K562 (cell line): Measurements from ENCODE around the gene OR52R1. TPM values are rescaled to one million over a fixed set of nuclear protein-coding genes. Genes with fewer than 3 reads are reported as not detected.

Experiments used
- BRCA1 ChIP-seq, 2 experiments: fragments of 450-650 bp in 1 of 2; sonication (generic) in 1 of 2; formaldehyde crosslinking in 1 of 2; IDR thresholded peaks; 2 replicates each; pipeline versions ENCODE4 v1.5.0 to v1.6.1; 2017 to 2020; ENCODE audit warnings: mild to moderate bottlenecking in 1 of 2, missing genetic modification reagents in 1 of 2
- E2F6 ChIP-seq, 2 experiments: IDR thresholded peaks; 2 replicates each; pipeline ENCODE4 v1.6.1; 2011; ENCODE audit warnings: borderline replicate concordance in 1 of 2, control low read depth in 1 of 2, low read depth in 1 of 2, low read length in 1 of 2, mild to moderate bottlenecking in 1 of 2, mixed read lengths in 1 of 2, moderate library complexity in 1 of 2; ENCODE audit not compliant: insufficient read depth in 1 of 2, insufficient read length in 1 of 2, poor library complexity in 1 of 2, severe bottlenecking in 1 of 2; ENCODE audit errors: extremely low read depth in 1 of 2
- E4F1 ChIP-seq: fragments of 250-450 bp; sonication (Bioruptor Pico); IDR thresholded peaks from 2 replicates; pipeline ENCODE4 v1.5.0; 2021; ENCODE audit warnings: mild to moderate bottlenecking, borderline replicate concordance
- NCOA6 ChIP-seq: fragments of 450-650 bp; IDR thresholded peaks from 2 replicates; pipeline ENCODE4 v1.6.1; 2017; ENCODE audit warnings: mild to moderate bottlenecking
- REST ChIP-seq, 2 experiments: fragments of 450-650 bp; formaldehyde crosslinking in 1 of 2; IDR thresholded peaks; 2 replicates each; pipeline versions ENCODE4 v1.4.0 to v1.6.1; 2014 to 2020; ENCODE audit warnings: mild to moderate bottlenecking in 2 of 2, borderline replicate concordance in 1 of 2, low read depth in 1 of 2
- SMARCB1 ChIP-seq: IDR thresholded peaks from 2 replicates; pipeline ENCODE4 v1.6.1; 2011; ENCODE audit warnings: improper control_type of control experiment, low read depth; ENCODE audit not compliant: insufficient read length
- TBP ChIP-seq: optimal IDR thresholded peaks from 2 replicates; pipeline ENCODE3; 2011; ENCODE audit warnings: low read depth, low read length, improper control_type of control experiment
- USF1 ChIP-seq: sonication (generic); formaldehyde crosslinking; IDR thresholded peaks from 2 replicates; pipeline ENCODE4 v1.9.0; 2022; ENCODE audit warnings: mild to moderate bottlenecking, missing genetic modification reagents
- ZNF76 ChIP-seq: fragments of 250-450 bp; sonication (Bioruptor Pico); IDR thresholded peaks from 2 replicates; pipeline ENCODE4 v1.4.0; 2020; ENCODE audit warnings: mild to moderate bottlenecking, moderate library complexity, borderline replicate concordance
- polyA plus RNA-seq, 8 experiments: library from polyadenylated mRNA; depleted of rRNA in 4 of 8; stranded (reverse) in 5 of 8; unstranded in 3 of 8; fragments of >200 nt; fragmentation: Nextera tagmentation in 2 of 8; fragmentation: Illumina TruSeq in 1 of 8; extraction: Ambion mirVana in 2 of 8; extraction: Trizol in 1 of 8; gene quantifications; 2 replicates each; pipeline versions ENCODE4 v1.2.1 to v1.2.3, GENCODE V29; 2011 to 2014; ENCODE audit warnings: inconsistent platforms in 1 of 8, missing spikeins in 1 of 8
- total RNA-seq, 7 experiments: library from RNA; depleted of rRNA in 6 of 7; stranded (reverse); fragments of >200 nt in 6 of 7; fragmentation: Illumina TruSeq in 2 of 7; extraction: Trizol in 2 of 7; gene quantifications; 2 replicates each; pipeline versions ENCODE4 v1.2.1 to v1.2.3, GENCODE V29; 2011 to 2021; ENCODE audit warnings: low replicate concordance in 1 of 7

The OR52R1 gene
- total and polyA plus RNA-seq, 9 of the 15 experiments (the other 6 are each of a cell fraction or from before 2014, with no cell fraction given): not detected

- TF ChIP-seq SMARCB1 (no peak), REST (IDR thresholded peaks at IDR 0.05; ENCODE audit: borderline replicate concordance) (no peak), REST (CRISPR knock-in tag; IDR thresholded peaks at IDR 0.05; ENCODE audit: low read depth) (no peak), TBP (no peak), E4F1 (CRISPR knock-in tag) (no peak), E2F6 (IDR thresholded peaks at IDR 0.05; ENCODE audit: borderline replicate concordance in 1 of 2, extremely low read depth in 1 of 2, insufficient read depth in 1 of 2, insufficient read length in 1 of 2, low read depth in 1 of 2, low read length in 1 of 2, poor library complexity in 1 of 2, severe bottlenecking in 1 of 2) (no peak), ZNF76 (CRISPR knock-in tag) (no peak), NCOA6 (no peak), BRCA1 (IDR thresholded peaks at IDR 0.05) (no peak), BRCA1 (CRISPR knock-in tag; IDR thresholded peaks at IDR 0.05) (no peak), USF1 (CRISPR knock-in tag) (no peak)
These were observed 36.1 kb downstream of the OR52R1 start (continued) for GRCh38 chr11:4768094-4768493.
